ENCODE measurements around the gene RRP8.

The RRP8 gene

GRCh38 chr11:6565988-6566703 lies 37.3 kb downstream of the RRP8 start:
- DNase-seq, result no peak

GRCh38 chr11:6565325-6565724 lies 38.1 kb downstream of the RRP8 start:
- no peak for DNase-seq

- no peak for DNase-seq
Measured at GRCh38 chr11:6563667-6564066, 39.7 kb downstream of the RRP8 start.

GRCh38 chr11:6563121-6563619 lies 40.2 kb downstream of the RRP8 start:
- peak; percentile 25 for DNase-seq

GRCh38 chr11:6561288-6561687 lies 42.1 kb downstream of the RRP8 start:
- DNase-seq, result no peak

- no peak for DNase-seq
Measured at GRCh38 chr11:6559369-6559768, 44.0 kb downstream of the RRP8 start.

GRCh38 chr11:6557761-6558674 lies 45.4 kb downstream of the RRP8 start:
- DNase-seq, result no peak

- no peak for DNase-seq
Measured at GRCh38 chr11:6557063-6557462, 46.4 kb downstream of the RRP8 start.

GRCh38 chr11:6556139-6556949 lies 47.1 kb downstream of the RRP8 start:
- no peak for DNase-seq

GRCh38 chr11:6554828-6555706 lies 48.3 kb downstream of the RRP8 start:
- no peak for DNase-seq

GRCh38 chr11:6553634-6554033 lies 49.8 kb downstream of the RRP8 start:
- no peak for DNase-seq

GRCh38 chr11:6548641-6549040 lies 54.8 kb downstream of the RRP8 start:
- DNase-seq, result no peak

GRCh38 chr11:6548121-6548520 lies 55.3 kb downstream of the RRP8 start:
- DNase-seq, result no peak

- DNase-seq, result no peak
Measured at GRCh38 chr11:6547177-6547576, 56.2 kb downstream of the RRP8 start.

- DNase-seq, result no peak
Measured at GRCh38 chr11:6546735-6547134, 56.7 kb downstream of the RRP8 start.

- no peak for DNase-seq
Measured at GRCh38 chr11:6545917-6546605, 57.4 kb downstream of the RRP8 start.
